HAP-1 (cell line): ENCODE data around the gene C1QTNF6.

Experiments used
- DNase-seq, 2 experiments: peaks; one replicate each; pipeline ENCODE4 v3.0.0-alpha.2; 2016 to 2020; ENCODE audit warnings: low spot score in 2 of 2
- H3K27me3 ChIP-seq: fragments of 250-450 bp; sonication (Bioruptor Pico); 2 replicates; pipeline ENCODE4 v1.5.1; 2020; ENCODE audit warnings: low read depth, mild to moderate bottlenecking, moderate library complexity
- H3K36me3 ChIP-seq: fragments of 250-450 bp; sonication (Bioruptor Pico); replicated peaks from 2 replicates; pipeline ENCODE4 v1.5.1; 2020; ENCODE audit warnings: mild to moderate bottlenecking
- H3K4me1 ChIP-seq: fragments of 250-450 bp; sonication (Bioruptor Pico); 2 replicates; pipeline ENCODE4 v1.5.1; 2020; ENCODE audit warnings: mild to moderate bottlenecking
- H3K4me3 ChIP-seq: fragments of 250-450 bp; sonication (Bioruptor Pico); 2 replicates; pipeline ENCODE4 v1.5.1; 2020; ENCODE audit warnings: mild to moderate bottlenecking, moderate library complexity
- H3K9me3 ChIP-seq: fragments of 250-450 bp; sonication (Bioruptor Pico); 2 replicates; pipeline ENCODE4 v1.5.1; 2020; ENCODE audit warnings: mild to moderate bottlenecking, moderate library complexity
- in situ Hi-C: fragments of 300-500 bp; cut with MboI; formaldehyde crosslinking; loops from 3 replicates; pipeline ENCODE4 v1.14.3; 2020; ENCODE audit warnings: low sequenced_read_pairs, inconsistent platforms, mixed read lengths

The C1QTNF6 gene

GRCh38 chr22:37155971-37156370 is 32.1 kb downstream of the C1QTNF6 start:
- H3K36me3 ChIP-seq = no peaks in the 10 kb centered on the region
- H3K27me3 ChIP-seq = peaks cover 22% of the 10 kb centered on the region
- no peak overlapping the region for H3K4me3 ChIP-seq
- H3K4me1 ChIP-seq = no peaks in the 10 kb centered on the region
- no peaks in the 10 kb centered on the region; the same call in 1 of the 2 replicates for H3K9me3 ChIP-seq
- DNase-seq = no peak
- in situ Hi-C loops = no loop called here

DNA sequence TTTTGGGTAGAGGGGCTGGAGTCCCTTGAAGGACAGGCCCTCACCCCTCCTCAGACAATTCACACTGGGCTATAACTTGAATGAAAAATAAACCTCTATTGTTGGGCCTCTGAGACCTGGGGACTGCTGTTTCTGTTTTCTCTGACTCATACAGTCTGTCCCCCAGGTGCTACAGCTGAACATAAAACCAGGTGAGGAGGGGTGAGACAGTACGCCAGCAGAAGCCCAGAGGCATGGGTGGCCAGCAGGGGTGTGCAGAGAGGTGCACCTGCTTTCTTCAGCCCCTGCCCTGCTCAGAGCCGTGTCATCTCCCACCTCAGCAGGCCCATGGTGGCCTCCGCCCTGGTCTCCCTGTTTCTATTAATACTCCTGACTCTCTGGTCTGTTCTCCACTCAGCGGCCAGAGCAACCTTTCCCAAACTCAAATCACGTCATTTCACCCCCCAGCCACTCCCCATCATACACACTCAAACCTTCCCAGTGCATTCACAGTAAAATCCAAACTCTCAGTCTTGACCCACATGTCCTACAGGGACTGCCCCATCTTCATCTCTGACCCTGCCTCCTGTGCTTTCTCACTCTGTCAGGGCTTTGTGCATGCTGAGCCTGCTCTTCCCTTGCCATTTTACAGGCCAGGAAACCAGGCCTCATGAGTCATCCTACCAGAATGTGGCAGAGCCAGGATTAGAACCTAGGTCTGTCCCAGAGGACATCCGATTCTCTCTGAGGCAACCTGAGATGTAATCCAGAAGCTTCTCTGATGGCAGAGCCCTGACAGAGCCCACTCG is 32.9 kb downstream of the C1QTNF6 start:
- H3K36me3 ChIP-seq = no peaks in the 10 kb centered on the region
- H3K4me3 ChIP-seq = no peak overlapping the region
- peaks cover 22% of the 10 kb centered on the region for H3K27me3 ChIP-seq
- DNase-seq = no peak
- in situ Hi-C loops = no loop called here
- no peaks in the 10 kb centered on the region for H3K9me3 ChIP-seq
- no peaks in the 10 kb centered on the region for H3K4me1 ChIP-seq

GRCh38 chr22:37153901-37154300 is 34.1 kb downstream of the C1QTNF6 start:
- Histone ChIP-seq H3K36me3 (no peaks in the 10 kb centered on the region), H3K4me1 (no peaks in the 10 kb centered on the region), H3K9me3 (no peaks in the 10 kb centered on the region), H3K4me3 (no peak overlapping the region), H3K27me3 (peaks cover 21% of the 10 kb centered on the region)
- in situ Hi-C loops = no loop called here
- DNase-seq = no peak

DNA sequence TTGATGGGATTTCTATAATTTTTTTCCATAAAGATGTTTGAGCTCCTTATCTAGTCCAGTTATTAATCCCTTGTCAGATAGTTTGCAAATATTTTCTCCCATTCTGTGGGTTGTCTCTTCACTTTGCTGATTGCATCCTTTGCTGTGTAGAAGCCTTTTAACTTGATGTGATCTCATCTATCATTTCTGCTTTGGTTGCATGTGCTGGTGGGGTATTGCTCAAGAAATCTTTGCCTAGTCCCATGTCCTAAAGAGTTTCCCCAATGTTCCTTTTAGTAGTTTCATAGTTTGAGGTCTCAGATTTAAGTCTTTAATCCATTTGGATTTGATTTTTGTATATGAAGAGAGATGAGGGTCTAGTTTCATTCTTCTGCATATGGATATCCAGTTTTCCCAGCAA is 36.6 kb downstream of the C1QTNF6 start:
- Histone ChIP-seq H3K4me1 (no peaks in the 10 kb centered on the region), H3K36me3 (no peaks in the 10 kb centered on the region), H3K4me3 (no peak overlapping the region), H3K27me3 (no peaks in the 10 kb centered on the region), H3K9me3 (no peaks in the 10 kb centered on the region)
- DNase-seq = no peak
- in situ Hi-C loops = no loop called here

- in situ Hi-C loops = no loop called here
- Histone ChIP-seq H3K36me3 (no peaks in the 10 kb centered on the region), H3K4me1 (no peaks in the 10 kb centered on the region), H3K27me3 (0 out of 2 replicates have a peak, but pooled peaks cover 5% of the 10 kb centered on the region), H3K9me3 (no peaks in the 10 kb centered on the region), H3K4me3 (no peak overlapping the region)
- DNase-seq = no peak
These were observed 37.3 kb downstream of the C1QTNF6 start for GRCh38 chr22:37150701-37151100.

DNA sequence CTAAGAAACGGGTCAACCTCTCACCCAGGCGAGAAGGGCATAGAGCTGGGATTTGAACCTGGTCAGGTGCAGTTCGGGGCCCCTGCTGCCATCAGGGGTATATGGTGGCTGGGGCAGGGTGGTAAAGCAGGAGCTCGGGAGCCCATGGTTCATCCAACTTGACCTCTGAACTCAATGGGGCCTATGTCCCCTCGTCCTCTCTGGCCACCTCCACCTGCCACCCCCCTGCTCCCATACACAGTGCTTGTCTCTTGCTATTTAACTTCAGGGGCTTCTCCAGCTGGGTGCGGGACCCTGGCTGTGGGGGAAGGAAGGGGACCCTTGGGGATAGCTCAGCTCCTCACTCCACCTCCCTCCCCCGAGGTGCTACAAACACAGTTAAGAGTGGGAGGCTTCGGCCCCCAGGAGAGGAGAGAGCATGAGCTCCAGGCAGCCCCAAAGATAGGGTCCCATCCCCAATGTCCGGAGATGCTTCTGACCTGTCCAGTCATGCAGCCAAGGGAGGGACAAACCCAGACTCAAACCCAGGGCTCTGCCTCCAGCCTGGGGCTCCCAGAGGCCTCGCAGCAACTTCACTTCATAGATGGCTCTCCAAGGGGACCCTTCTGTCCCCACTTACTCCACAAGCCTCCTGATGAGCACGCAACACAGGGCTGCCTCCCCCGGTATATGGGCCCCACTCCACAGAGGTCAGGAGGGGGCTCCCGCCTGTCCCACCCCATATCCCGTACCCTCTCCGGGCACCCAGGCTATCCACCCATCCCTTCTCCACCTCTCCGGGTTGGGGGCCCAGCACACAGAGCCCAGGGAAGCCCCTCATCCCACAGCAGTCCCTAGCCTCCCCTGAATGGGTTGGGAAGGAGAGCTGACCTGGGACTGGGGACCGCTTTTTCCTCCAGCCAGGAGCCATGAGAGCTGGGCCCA is 39.0 kb downstream of the C1QTNF6 start:
- Histone ChIP-seq H3K9me3 (no peaks in the 10 kb centered on the region), H3K4me3 (no peak overlapping the region), H3K4me1 (no peaks in the 10 kb centered on the region), H3K36me3 (no peaks in the 10 kb centered on the region), H3K27me3 (peaks cover 15% of the 10 kb centered on the region; the same call in 1 of the 2 replicates)
- in situ Hi-C loops = no loop called here
- DNase-seq = no peak

DNA sequence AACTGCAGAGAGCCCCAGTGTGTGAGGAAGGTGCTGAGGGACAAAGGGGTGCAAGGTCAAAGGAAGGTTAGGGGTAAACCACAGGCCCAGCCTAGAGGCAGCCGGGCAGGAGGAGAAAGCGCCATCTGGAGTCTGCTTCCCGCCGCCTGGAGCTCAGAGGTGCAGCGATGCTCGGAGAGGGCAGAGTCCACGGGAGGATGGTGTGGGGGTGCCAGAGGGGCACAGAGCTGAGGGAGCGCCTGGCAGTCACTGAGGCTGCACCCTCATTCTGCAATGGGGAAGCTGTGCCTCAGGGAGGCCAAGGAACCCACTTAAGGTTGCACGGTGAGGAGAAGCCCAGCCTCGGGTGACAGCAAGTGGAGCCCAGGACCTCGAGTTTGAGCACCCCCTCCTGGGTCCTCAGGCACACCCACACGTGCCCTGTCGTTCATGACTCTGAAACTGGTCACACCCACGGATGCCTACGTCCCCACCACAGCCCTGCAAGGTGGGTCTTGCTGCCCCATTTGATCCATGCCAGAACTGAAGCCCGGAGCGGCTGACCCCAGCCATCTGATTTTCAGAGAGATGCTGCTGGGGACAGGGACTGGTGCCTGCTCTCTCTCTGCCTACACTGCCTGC is 39.9 kb downstream of the C1QTNF6 start:
- no peak for DNase-seq
- Histone ChIP-seq H3K4me3 (no peak overlapping the region), H3K36me3 (no peaks in the 10 kb centered on the region), H3K27me3 (peaks cover 15% of the 10 kb centered on the region; the same call in 1 of the 2 replicates), H3K4me1 (no peaks in the 10 kb centered on the region), H3K9me3 (no peaks in the 10 kb centered on the region)
- in situ Hi-C loops = no loop called here

GRCh38 chr22:37147186-37147990 is 40.7 kb downstream of the C1QTNF6 start:
- in situ Hi-C loops = no loop called here
- DNase-seq = no peak
- Histone ChIP-seq H3K4me3 (no peak overlapping the region), H3K4me1 (no peaks in the 10 kb centered on the region), H3K27me3 (peaks cover 15% of the 10 kb centered on the region; the same call in 1 of the 2 replicates), H3K36me3 (no peaks in the 10 kb centered on the region), H3K9me3 (no peaks in the 10 kb centered on the region)

DNA sequence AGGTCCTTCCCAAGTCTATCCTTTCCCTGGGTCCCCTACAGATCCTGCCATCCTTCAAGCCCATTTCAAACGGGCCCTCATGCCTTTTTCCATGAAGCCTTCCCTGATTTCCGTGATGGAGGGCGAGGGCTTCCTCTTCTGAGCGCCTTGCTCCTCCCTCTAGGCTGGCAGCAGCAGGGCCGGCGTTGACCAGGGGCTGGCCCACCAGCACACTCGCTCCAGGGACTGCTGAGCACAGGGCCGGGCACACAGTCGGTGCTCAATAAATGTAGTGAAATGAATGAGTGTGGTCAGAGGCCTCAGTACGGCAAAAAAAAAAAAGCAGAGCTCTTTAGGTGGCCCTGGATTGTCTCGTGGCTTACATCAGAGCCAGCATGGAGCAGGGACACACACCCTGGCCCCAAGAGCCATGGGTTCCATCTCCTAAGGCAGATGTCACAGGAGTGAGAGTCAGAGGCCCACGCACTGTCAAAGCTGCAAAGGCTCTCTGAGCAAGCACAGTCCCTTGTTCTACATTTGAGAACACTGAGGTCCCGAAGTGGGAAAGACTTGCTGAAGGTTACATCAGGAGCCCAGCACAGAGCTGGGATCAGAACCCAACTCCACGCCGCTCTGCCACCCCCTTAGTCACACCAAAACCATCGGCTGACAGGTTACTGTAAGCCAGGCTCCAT is 41.4 kb downstream of the C1QTNF6 start:
- in situ Hi-C loops = no loop called here
- Histone ChIP-seq H3K36me3 (no peaks in the 10 kb centered on the region), H3K4me3 (no peak overlapping the region), H3K9me3 (no peaks in the 10 kb centered on the region), H3K27me3 (peaks cover 15% of the 10 kb centered on the region; the same call in 1 of the 2 replicates), H3K4me1 (no peaks in the 10 kb centered on the region)
- DNase-seq = no peak

DNA sequence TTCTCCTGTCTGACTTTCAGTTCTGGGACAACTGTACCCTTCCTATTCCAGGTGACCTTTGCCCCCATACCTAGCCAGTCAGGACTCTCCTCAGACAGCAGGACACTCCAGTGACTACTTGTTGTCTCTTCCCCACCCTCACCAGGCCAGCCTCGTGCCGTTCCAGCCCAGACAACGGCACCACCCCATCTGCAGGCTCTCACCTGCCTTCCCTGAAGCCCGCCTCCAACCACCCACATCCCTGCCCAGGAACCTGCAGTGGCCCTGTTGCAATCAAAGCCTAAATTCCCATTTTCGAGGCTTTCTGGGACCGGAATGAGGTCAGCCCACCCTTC is 42.0 kb downstream of the C1QTNF6 start:
- Histone ChIP-seq H3K4me1 (no peaks in the 10 kb centered on the region), H3K9me3 (no peaks in the 10 kb centered on the region), H3K4me3 (no peak overlapping the region), H3K27me3 (peaks cover 15% of the 10 kb centered on the region; the same call in 1 of the 2 replicates), H3K36me3 (no peaks in the 10 kb centered on the region)
- DNase-seq = no peak
- in situ Hi-C loops = no loop called here

DNA sequence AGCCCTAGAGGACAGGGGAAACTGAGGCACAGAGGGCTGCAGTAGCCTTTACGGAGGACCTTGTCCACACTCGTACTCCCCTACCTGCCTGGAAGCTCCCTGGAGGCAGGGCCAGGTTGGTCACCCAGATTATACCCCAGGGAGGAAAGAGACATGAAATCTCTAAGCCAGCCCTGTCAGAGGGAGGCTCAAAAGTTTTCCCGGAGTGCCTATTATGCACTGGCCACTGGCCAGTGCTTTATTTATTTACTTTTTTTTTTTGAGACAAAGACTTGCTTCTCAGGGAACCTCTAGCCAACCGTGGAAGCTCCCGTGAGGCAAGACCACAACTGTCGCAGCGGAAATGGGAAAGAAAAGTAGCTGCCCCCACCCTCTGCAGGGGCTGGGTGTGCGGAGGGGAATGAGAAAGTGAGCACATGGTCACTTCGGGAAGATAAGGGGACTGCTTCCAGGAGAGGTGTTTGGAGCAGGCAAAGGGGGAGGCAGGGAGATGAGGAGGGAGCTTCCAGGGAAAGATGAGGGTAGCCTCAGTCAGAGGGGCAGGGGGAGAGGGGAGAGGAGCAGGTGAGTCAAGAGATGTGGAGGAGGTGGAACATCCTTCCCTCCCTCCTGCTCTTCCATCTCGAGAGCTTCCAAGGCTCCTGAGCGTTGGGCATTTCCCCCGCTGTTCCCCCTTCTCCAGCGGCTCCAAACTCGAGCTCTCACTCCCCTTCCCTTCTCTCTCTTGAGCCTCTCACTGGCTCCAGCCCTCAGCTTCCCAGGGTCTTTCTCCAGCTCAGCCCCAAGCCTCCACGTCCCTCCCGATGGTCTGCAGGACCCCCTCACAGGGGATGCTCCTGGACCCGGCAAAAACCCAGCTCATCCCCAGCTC is 42.6 kb downstream of the C1QTNF6 start:
- no peaks in the 10 kb centered on the region for H3K4me1 ChIP-seq
- in situ Hi-C loops = no loop called here
- no peak overlapping the region for H3K4me3 ChIP-seq
- H3K36me3 ChIP-seq = no peaks in the 10 kb centered on the region
- peaks cover 15% of the 10 kb centered on the region; the same call in 1 of the 2 replicates for H3K27me3 ChIP-seq
- H3K9me3 ChIP-seq = no peaks in the 10 kb centered on the region
- DNase-seq = no peak

DNA sequence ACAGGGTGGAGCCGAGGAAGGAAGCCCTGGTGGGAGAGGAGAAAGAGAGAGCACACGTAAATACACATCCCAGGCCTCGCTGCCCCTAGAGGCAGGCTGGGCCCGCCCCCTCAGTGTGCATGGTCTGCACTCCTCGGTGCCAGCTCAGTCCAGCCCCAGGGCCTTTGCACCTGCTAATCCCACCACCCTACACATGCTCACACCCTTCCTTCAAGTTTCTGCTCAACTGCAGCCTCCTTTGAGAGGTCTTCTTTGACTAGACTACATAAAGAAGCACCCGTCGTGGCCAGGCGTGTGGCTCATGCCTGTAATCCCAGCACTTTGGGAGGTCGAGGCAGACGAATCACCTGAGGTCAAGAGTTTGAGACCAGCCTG is 43.9 kb downstream of the C1QTNF6 start:
- H3K36me3 ChIP-seq = no peaks in the 10 kb centered on the region
- peaks cover 15% of the 10 kb centered on the region; the same call in 1 of the 2 replicates for H3K27me3 ChIP-seq
- H3K4me1 ChIP-seq = no peaks in the 10 kb centered on the region
- in situ Hi-C loops = no loop called here
- no peak overlapping the region for H3K4me3 ChIP-seq
- no peaks in the 10 kb centered on the region for H3K9me3 ChIP-seq
- DNase-seq = no peak
